Measurements from ENCODE around the gene SLC16A1.
"Not testable (repeated sequence)": the region's sequence is repeated elsewhere in the genome, so short reads cannot be mapped to it uniquely, and the experiment has no call there.

SLC16A1 gene

DNA sequence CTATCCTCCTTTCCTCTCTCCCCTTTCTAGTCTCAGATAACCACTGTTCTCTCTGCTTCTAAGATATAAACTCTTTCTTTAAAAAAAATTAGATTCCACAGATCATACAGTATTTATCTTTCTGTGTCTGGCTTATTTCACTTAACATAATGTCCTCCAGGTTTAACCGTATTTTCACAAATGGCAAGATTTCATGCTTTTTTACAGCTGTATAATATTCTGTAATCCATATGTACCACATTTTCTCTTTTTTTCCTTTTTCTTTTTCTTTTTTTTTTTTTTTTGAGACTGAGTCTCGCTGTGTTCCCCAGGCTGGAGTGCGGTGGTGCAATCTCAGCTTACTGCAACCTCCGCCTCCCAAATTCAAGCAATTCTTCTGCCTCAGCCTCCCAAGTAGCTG, 5.1 kb upstream of the SLC16A1 start:
- no peak for DNase-seq

DNA sequence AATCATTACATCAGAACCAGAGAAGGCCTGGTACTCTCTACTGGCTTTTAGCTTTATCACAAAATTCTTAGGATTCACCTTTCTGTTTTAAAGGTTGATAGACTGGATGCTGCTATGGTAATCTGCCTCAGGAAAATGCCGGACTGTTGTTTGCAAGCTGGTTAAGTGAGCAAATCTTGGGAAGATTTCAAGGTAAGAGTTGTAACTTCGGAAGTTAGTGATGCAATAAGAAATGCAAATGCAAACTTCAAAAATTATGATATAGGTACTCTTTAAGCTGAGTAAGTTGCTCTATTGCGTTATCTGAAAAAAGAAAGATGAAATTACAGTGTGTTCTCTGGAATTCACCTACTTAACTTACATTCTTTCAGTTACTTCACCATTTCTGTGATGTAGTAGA, 4.4 kb upstream of the SLC16A1 start:
- DNase-seq = no peak

DNA sequence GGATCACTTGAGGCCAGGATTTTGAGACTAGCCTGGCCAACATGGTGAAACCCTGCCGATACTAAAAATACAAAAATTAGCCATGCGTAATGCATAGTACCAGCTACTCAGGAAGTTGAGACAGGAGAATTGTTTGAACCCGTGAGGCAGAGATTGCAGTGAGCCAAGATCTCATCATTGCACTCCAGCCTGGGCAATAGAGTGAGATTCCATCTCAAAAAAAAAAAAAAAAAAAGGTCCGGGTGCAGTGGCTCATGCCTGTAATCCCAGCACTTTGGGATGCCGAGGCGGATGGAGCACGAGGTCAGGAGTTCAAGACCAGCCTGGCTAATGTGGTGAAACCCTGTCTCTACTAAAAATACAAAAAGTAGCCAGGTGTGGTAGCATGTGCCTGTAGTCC, 2.2 kb upstream of the SLC16A1 start:
- DNase-seq = not testable (repeated sequence)

DNA sequence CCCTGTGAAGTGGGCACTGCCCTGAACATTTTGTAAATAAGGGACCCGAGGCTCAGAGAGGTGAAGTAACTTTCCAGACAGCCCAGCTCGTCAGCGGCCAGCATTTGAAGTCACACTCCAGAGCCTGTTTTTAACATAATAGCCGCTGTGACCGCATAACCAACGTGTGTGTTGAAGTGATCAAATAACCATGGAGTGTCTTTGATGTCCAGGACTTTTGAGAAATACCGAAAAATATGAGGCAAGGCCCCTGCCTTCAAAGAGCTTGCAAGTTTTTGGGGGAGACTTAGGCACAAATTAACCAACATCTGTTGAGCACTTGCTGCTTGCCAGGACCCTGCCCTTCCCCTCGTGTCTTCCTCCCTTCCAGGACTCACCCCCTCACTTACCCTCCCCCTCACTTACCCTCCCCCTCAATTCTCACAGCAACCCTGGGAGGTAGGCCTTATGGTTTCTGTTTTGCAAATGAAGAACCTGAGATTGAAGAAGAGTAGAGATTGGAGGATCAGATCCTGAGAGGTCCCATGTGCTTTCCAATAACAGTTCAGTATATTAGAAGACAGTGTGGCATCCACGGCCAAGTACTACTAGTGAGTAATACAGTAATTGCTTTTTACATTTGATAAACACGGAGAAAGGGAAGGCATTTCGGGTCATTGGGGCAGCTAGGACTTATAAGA, 1.3 kb upstream of the SLC16A1 start:
- peak; percentile 73 for DNase-seq

DNA sequence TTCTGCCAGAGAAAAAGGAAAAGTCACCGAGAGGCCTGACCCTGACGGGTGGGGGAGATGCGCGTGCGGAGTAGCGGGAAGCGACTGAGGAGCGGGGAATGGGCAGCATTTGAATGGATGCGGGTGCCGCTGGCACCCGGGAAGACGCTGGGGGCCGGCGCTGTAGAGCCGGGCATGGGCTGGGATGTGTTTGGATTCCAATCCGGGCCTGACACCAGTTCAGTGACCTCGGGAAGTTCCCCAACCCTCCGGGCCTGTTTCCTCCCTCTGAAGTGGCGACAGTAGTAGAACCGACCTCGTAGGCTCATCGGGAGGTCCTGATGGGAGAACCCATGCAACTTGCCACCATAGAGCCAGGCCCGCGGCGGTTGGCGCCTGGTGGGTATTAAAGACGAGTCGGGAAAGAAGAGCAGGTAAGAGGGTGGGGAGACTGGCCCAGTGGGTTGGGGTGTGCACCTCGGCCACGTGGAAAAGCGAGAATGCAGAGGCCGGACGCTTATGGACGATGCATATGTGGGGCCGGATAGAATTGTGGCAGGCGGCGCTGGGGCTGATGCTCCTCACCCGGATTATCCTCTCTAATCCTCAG, 642 bp upstream of the SLC16A1 start:
- DNase-seq = peak; percentile 52

DNA sequence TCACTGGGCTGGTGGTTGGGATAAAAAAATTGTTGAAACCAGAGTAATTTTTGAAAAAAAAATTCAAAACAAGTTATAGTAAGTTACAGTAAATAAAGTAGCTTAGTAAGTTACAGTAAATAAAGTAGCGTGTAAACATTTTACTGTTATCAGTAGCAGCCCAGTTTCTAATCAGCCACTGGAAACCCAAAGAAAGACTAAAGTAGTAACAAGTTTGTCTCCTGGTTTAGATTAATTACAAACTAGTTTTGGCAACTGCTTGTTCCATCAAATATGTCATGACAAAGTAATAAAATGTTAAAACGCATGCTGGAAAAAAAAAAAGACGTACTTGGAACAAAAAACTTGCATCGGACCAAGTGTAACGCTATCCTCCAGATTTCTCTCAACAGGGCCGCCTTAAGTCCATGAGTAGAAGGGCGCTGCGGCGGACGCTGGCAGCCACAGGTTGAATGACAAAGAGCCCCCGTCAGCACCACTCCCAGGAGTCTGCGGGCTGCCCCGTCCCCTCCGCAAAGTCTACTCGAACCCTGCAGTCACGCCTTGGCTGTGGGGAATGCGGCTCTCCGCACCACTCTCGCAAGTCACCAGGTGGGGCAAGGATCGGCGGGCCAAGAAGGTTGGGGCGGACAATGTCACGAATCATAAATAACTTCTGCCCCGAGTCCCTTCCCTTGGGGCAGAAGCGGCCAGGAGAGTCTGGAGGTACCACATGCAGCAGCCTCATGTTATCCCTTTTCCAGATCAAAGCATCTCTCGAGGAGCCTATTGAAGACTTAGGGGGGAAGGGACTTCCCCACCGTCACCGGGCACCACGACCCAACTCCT, 837 bp downstream of the SLC16A1 start:
- DNase-seq = peak; percentile 55

DNA sequence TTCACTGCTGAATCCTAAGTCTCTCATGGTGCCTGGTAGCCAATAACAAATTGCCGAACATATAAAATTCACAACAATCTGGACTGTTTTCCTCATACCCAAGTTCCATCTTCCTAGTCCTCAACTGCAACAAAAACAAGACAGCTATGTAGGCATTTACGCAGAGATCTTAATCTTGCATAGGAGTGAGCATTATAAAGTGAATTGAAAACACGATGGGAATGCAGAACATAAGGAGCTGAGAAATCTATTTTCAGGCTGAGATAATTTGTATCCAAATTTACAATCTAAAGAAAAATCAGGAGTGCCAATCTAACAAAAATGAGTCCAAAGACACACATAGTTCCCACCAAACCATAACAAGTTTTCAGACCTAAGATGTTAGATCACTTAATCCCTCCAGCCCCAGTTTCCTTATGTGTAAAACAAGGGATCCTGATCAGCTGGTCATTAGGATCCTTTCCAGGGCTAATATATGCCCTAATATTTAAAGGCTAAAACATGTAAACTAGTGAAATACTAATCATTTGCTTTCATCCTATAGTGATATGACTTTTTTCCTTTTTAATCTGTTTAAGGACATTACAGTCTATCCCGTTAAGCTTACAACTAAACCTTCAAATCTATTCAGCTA, 1.9 kb downstream of the SLC16A1 start:
- no peak for DNase-seq

DNA sequence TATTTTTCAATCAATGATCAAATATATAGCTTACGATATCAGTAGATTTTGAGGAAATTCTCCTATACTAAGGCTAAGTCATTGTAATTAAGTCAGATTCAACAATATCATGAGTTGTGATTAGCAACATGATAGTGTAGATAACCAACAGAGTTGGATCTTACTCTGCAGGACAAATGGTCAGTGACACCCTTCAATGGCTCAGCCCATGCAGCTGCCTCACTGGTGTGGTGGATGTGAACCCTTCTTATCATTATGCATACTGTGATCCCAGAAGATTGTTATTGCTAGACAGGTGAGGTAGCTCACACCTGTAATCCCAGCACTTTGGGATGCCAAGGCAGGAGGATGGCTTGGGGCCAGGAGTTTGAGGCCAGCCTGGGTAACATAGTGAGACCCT, 5.6 kb downstream of the SLC16A1 start:
- no peak for DNase-seq

DNA sequence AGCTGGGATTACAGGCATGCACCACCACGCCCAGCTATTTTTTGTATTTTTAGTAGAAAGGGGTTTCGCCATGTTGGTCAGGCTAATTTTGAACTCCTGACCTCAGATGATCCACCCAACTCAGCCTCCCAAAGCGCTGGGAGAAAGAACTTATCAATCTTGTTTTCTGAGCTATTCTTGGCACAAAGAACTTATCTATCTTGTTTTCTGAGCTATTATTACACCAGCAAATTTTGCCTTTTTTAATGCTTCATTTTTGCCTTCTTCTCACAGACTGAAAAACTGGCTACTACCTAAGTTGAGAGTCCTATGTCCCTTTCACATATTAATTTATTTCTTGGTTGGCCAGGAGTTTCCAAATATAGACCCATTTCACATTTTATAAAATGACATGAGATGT, 9.3 kb downstream of the SLC16A1 start:
- DNase-seq = no peak

DNA sequence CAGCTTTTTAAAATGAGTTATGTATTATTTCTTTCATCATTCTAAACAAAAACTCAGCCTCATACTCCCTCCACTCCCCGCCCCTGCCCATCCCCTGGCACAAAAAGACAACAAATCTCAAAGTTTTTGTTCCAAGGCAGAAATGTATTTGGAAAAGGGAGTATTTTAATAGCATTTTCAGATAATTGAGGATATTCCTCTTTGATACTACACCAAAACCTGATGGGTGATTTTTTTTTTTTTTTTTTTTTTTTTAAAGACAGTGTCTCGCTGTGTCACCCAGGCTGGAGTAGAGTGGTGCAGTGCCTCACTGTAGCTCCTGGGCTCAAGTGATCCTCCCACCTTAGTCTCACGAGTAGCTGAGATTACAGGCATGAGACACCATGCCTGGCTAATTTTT, 16.2 kb downstream of the SLC16A1 start:
- DNase-seq = no peak

DNA sequence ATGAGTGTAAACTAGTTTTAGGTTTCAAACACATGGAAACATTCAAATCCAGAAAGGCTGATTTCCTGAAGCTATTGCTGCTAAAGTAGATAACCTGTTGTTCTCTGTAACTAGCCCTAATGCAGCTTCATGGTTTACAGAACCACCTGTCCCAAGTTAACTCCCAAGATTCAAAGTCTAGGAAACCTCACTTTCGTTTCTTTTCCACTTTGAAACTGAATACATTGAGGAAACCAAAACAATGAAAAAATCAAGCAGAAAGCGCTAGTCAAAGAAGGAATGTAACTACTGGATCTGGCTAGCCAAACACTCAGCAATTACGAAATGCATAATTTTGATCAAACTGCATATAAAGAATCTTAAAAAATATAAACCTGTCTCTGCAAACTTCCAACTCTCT, 17.8 kb downstream of the SLC16A1 start:
- no peak for DNase-seq

DNA sequence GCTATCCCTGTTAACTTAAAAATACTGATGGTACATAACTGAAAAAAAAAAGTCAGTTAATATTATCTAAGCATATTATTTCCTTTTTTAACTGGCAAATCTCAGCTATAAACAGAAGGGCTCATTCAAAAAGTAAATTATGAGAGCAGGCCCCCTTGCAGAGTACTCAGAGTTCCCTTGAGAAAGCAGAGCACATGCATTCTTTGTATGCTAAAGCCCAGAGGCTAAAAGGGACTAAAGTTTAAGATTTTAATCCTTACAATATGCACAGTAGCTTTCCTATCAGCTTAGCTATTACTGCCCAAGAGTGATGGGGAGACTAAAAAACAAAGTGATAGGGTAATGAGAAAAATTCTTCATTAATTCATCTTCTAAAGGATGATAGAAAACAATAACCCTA, 18.5 kb downstream of the SLC16A1 start:
- no peak for DNase-seq

DNA sequence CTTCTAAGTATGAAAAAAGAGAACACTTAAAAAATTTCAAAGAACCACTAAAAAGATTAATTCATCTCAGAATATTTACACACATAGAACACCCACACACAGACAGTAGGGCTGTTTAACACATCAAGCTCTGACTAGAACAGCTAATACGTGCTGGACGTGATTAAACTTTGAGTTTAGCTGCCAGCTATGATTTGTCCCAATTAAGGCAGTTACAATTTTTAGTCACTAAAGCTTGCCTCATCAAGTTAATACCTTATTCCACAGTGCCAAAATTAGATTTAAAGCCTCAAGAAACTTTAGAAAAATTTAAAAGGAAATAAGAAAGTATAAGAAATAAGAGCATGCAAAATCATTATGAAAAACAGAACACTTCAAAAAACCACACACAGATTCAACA, 18.9 kb downstream of the SLC16A1 start:
- no peak for DNase-seq

DNA sequence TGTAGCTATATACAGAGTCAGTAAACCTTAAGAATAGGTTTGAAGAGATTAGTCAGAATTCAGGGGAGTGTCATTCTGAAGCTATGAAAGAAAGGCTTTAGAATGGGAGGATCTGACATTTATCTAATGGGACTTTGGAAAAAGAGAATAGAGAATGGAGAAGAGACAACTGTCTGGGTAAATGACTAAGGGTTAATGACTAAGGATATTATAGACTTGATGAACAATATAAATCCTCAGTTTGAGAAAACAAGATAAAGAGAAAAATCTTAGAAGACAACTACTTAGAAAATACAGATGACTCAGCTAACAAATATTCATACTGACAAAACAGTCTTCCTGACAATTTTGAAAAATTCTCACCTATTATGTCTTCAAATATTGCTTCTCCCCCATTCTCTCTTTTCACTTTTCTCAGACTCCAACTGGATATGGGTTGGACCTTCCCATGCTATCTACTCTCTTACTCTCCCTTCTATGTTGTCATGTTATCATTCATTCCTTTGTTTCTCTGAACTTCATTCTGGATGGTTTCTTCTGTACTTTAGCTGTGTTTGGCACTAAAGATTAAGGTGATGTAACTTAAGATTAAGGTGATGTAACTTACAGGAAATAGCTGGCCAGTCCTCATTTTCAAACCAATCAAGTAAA, 20.4 kb downstream of the SLC16A1 start:
- no peak for DNase-seq

DNA sequence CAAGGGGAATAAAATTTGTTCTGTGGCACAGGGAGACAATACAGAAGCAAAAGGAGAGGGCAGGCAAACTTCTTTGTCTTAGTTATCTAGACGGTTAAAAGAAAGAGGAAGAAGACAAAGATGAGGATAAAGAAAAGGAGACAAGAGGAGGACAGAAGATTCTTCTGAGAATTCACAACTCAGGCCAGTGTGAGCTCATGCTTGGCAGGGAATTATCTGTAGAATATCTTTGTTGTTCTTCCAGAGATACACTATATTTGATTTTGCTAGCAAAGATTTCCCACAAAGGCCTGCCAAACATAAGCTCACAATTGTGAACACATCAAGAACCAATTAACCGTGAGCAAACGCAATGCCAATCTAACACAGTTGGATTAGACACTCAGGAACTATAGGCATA, 21.4 kb downstream of the SLC16A1 start:
- no peak for DNase-seq

DNA sequence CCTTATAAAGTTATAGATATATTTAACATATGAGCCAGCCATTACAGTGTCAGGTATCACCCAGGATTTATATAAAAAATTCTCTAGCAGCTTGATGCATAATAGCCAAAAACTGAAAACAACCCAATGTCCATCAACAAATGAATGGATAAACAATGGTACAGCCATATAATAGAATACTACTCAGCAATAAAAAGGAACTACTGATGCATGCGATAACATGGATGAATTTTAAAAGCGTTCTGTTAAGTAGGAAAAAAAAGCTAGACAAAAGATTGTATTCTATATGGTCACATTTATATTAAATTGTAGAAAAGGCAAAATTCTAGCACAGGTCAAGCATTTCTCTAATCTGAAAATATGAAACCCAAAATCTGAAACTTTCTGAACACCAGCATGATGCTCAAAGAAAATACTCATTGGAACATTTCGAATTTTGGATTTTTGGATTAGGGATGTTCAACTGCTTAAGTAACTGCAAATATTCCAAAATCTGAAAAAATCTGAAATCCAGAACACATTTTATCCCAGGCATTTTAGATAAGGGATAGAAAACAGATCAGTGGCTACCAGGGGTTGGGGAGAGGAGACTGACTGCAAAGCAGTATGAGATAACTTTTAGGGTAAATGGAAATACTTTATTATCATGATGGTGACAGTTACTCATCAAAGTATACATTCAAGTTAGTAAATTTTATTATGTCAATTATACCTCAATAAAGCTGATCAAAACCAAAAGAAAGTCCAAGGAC, 22.0 kb downstream of the SLC16A1 start:
- no peak for DNase-seq

DNA sequence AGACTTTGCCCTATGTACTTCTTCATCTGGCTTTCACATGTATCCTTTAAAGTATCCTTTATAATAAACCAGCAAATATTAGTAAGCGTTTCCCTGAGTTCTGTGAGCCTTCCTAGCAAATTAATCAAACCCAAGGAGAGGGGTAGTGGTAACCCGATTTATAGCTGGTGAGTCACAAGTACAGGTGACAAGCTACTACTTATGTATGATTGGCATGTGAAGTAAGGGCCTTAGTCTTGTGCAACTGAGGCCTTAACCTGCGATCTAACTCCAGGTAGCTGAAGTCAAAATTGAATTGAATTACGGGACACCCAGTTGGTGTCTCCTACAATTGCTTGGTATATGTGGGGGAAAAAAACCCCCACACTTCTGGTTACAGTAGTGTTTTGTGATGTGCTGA, 26.0 kb downstream of the SLC16A1 start:
- no peak for DNase-seq

DNA sequence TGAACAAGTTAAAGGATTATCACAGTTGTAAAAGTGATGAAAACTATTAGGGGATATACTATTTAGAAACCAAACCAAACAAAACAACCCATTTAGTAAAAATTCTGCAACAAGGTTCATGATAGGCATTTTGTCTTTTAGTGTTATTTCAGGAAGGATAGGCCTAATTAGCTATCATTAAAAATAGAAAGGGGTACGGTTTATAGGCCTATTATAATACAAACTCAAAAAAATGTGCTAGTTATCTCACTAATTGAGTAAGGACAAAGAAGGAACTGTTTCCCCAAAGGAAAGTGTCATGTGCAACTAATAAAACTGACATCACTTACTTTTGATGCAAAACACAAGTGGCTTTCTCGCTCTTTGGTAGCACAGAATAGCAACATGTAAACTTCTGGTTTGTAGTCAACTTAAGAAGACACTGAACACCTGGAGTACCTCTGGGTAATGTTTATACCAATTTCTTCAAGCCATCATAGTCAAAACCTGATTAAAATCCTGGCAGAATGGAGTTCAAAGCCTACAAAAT, 28.5 kb downstream of the SLC16A1 start:
- no peak for DNase-seq

DNA sequence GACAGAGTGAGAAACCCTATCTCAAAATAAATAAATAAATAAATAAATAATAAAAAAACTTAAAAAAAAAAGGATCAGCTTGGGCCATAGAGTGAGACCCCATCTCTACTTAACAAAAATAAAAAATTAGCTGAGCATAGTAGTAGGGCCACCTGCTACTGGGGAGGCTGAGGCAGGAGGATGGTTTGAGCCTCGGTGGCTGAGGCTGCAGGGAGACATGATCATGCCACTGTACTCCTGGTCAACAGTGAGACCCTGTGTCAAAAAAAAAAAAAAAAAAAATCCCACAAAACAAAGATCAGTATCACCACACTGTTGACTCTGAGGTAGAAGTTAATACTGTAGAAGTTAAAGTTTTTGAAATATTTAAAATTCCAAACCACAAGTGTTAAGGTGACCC, 29.1 kb downstream of the SLC16A1 start:
- DNase-seq = no peak

DNA sequence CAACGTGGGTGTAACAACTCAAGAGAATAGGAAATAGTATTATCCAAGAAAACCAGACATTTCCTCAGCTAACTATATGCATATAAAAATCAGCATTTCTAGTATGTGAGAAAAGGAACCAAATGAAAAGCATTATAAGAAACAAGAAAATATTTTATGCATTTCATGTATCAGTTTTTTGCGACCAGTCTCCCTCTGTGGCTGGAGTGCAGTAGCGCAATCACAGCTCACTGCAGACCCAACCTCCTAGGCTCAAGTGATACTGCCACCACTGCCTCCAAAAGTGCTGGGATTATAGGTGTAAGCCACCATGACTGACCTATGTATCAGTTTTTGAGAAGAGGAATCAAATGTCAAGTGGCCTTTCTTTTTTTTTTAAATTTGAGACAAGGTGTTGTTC, 31.0 kb downstream of the SLC16A1 start:
- DNase-seq = no peak

DNA sequence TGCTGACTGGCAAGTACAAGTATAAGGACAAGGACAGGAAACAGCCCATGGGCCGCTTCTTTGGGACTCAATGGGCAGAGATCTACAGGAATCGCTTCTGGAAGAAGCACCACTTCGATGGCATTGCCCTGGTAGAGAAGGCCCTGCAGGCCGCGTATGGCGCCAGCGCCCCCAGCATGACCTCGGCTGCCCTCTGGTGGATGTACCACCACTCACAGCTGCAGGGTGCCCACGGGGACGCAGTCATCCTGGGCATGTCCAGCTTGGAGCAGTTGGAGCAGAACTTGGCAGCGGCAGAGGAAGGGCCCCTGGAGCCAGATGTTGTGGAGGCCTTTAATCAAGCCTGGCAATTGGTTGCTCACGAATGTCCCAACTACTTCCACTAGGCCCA, 32.0 kb downstream of the SLC16A1 start:
- DNase-seq = no peak

DNA sequence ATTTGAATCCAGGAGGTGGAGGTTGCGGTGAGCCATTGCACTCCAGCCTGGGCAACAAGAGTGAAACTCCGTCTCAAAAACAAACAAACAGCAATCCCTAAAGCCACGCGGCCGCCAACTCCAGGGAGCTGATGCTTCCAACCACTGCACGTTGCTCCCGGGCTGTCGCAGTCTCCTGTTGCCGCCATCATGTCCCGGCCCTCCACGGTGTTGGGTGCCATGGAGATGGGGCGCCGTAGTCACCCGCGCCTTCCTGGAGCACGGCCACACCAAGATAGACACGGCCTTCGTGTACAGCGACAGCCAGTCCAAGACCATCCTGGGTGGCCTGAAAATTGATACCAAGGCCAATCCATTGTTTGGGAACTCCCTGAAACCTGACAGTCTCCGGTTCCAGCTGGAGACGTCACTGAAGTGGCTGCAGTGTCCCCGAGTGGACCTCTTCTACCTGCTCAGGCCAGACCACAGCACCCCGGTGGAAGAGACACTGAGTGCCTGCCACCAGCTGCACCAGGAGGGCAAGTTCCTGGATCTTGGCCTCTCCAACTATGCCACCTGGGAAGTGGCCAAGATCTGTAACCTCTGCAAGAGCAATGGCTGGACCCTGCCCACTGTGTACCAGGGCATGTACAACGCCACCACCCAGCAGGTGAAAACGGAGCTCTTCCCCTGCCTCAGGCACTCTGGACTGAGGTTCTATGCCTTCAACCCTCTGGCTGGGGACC, 32.6 kb downstream of the SLC16A1 start:
- DNase-seq = no peak
